Naive B cell (primary cell): Measurements from ENCODE around the gene DUSP16. TPM values are rescaled to one million over a fixed set of nuclear protein-coding genes. Genes with fewer than 3 reads are reported as not detected.
A peak's percentile ranks its signal among the peaks of the same experiment; 100 is the strongest.
"Not testable (repeated sequence)": the region's sequence is repeated elsewhere in the genome, so short reads cannot be mapped to it uniquely, and the experiment has no call there.

ENCODE experiments used
- ATAC-seq, 2 donors: fragments of 150-1000 bp; cut with Tn5 transposase; 2 replicates each; pipeline ENCODE4 v1.10.0; 2021; ENCODE audit warnings: low read depth in 2 of 2, mild to moderate bottlenecking in 2 of 2, moderate library complexity in 2 of 2
- DNase-seq: peaks from one replicate; pipeline ENCODE4 v3.0.0; 2022
- H3K27ac Mint-ChIP-seq, 6 donors: one replicate each; pipeline ENCODE4 v1.8.0; 2020 to 2022; ENCODE audit warnings: mild to moderate bottlenecking in 6 of 6, mixed read lengths in 6 of 6, moderate library complexity in 5 of 6, inconsistent platforms in 2 of 6
- H3K27me3 Mint-ChIP-seq, 3 donors: one replicate each; pipeline ENCODE4 v1.8.0; 2021 to 2022; ENCODE audit warnings: mixed read lengths in 3 of 3, mild to moderate bottlenecking in 1 of 3
- H3K36me3 Mint-ChIP-seq, 2 donors: one replicate each; pipeline ENCODE4 v1.8.0; 2020 to 2022; ENCODE audit warnings: mixed read lengths in 2 of 2, inconsistent platforms in 1 of 2, mild to moderate bottlenecking in 1 of 2
- H3K4me1 Mint-ChIP-seq, 3 donors: one replicate each; pipeline ENCODE4 v1.8.0; 2020 to 2022; ENCODE audit warnings: mixed read lengths in 3 of 3, inconsistent platforms in 1 of 3, mild to moderate bottlenecking in 1 of 3, moderate library complexity in 1 of 3
- H3K4me3 Mint-ChIP-seq, 8 donors: one replicate each; pipeline ENCODE4 v1.8.0; 2020 to 2022; ENCODE audit warnings: mild to moderate bottlenecking in 8 of 8, mixed read lengths in 8 of 8, moderate library complexity in 8 of 8, inconsistent platforms in 2 of 8
- H3K9me3 Mint-ChIP-seq, 7 donors: one replicate each; pipeline ENCODE4 v1.8.0; 2020 to 2022; ENCODE audit warnings: mixed read lengths in 7 of 7, mild to moderate bottlenecking in 5 of 7, inconsistent platforms in 2 of 7, moderate library complexity in 1 of 7
- polyA plus RNA-seq, 6 donors: library from polyadenylated mRNA; unstranded; fragments of 300-500 nt; fragmentation: Illumina TruSeq; gene quantifications; one replicate each; pipeline ENCODE4 v1.2.3, GENCODE V29; 2021; ENCODE audit warnings: low read depth in 6 of 6

The DUSP16 gene
- polyA plus RNA-seq, result under 1 TPM in 4 of 6 donors, not detected in 2; 0.26 to 0.90 (median 0.36) TPM

- Mint-ChIP-seq H3K27ac (peak within 1 kb of the TSS; percentile 90 to 99 (median 95)), H3K36me3 (no peaks in the 10 kb centered on the region), H3K4me1 (peaks cover 6 to 13% (median 12%) of the 10 kb centered on the region in 3 donors), H3K4me3 (peak within 1 kb of the TSS; percentile 87 to 95 (median 91)), H3K27me3 (peaks cover 6 to 17% (median 9%) of the 10 kb centered on the region in 3 donors), H3K9me3 (peaks cover 0 to 2% (median 0%) of the 10 kb centered on the region in 7 donors)
- DNase-seq (peak; percentile 78), ATAC-seq (peak; percentile 72 to 75)
These were observed at the start of gene DUSP16 for GRCh38 chr12:12562585-12563261. Gene DUSP16 (minus strand): TSS chr12:12562863. CDS start chr12:12521098, 41,765 bp downstream.

- peak overlapping the region; percentile 94 to 97 (median 96) for H3K4me3 Mint-ChIP-seq
- H3K27me3 Mint-ChIP-seq, result no peaks in the 10 kb centered on the region
- DNase-seq, result no peak
- ATAC-seq, result no peak
- H3K9me3 Mint-ChIP-seq, result no peaks in the 10 kb centered on the region
- peaks cover 23 to 50% (median 49%) of the 10 kb centered on the region in 3 donors for H3K4me1 Mint-ChIP-seq
- H3K36me3 Mint-ChIP-seq, result peaks cover 0 to 5% of the 10 kb centered on the region in 2 donors
- H3K27ac Mint-ChIP-seq, result peak overlapping the region; percentile 96 to 99 (median 97)
These were observed 49.7 kb upstream of the DUSP16 start for GRCh38 chr12:12612358-12612757.

- no peaks in the 10 kb centered on the region for H3K9me3 Mint-ChIP-seq
- peaks cover 21 to 47% (median 43%) of the 10 kb centered on the region in 3 donors for H3K4me1 Mint-ChIP-seq
- H3K27ac Mint-ChIP-seq, result peak within 1 kb of the TSS; percentile 96 to 99 (median 97)
- peaks cover 0 to 5% of the 10 kb centered on the region in 2 donors for H3K36me3 Mint-ChIP-seq
- ATAC-seq (peak; percentile 89), DNase-seq (peak; percentile 88)
- H3K27me3 Mint-ChIP-seq, result no peaks in the 10 kb centered on the region
- peak within 1 kb of the TSS; percentile 94 to 97 (median 96) for H3K4me3 Mint-ChIP-seq
These were observed 49.0 kb upstream of the DUSP16 start, which contains the start of gene CREBL2 for GRCh38 chr12:12611512-12612306. Gene CREBL2 (plus strand): TSS chr12:12611876. CDS start chr12:12612173, 297 bp downstream.

- Mint-ChIP-seq H3K9me3 (no peaks in the 10 kb centered on the region), H3K36me3 (peaks cover 0 to 5% of the 10 kb centered on the region in 2 donors), H3K27ac (peak overlapping the region; percentile 96 to 99 (median 97)), H3K4me3 (peak overlapping the region; percentile 94 to 97 (median 96)), H3K27me3 (no peaks in the 10 kb centered on the region), H3K4me1 (peaks cover 18 to 43% (median 39%) of the 10 kb centered on the region in 3 donors)
- DNase-seq (no peak), ATAC-seq (no peak)
These were observed 48.0 kb upstream of the DUSP16 start for GRCh38 chr12:12610711-12611110.

GRCh38 chr12:12609692-12610091, 47.0 kb upstream of the DUSP16 start:
- Mint-ChIP-seq H3K27me3 (no peaks in the 10 kb centered on the region), H3K27ac (no peak overlapping the region), H3K4me1 (peaks cover 18 to 37% (median 36%) of the 10 kb centered on the region in 3 donors), H3K4me3 (peak overlapping the region in 1 of 8 donors; percentile 26), H3K9me3 (no peaks in the 10 kb centered on the region), H3K36me3 (peaks cover 0 to 5% of the 10 kb centered on the region in 2 donors)
- no peak for DNase-seq
- no peak for ATAC-seq

GRCh38 chr12:12608557-12608957, 45.9 kb upstream of the DUSP16 start:
- peaks cover 17 to 32% (median 30%) of the 10 kb centered on the region in 3 donors for H3K4me1 Mint-ChIP-seq
- ATAC-seq (no peak), DNase-seq (no peak)
- H3K36me3 Mint-ChIP-seq, result peaks cover 0 to 1% of the 10 kb centered on the region in 2 donors
- H3K9me3 Mint-ChIP-seq, result no peaks in the 10 kb centered on the region
- H3K27ac Mint-ChIP-seq, result peak overlapping the region in 1 of 6 donors; percentile 2
- peak overlapping the region in 1 of 8 donors; percentile 77 for H3K4me3 Mint-ChIP-seq
- H3K27me3 Mint-ChIP-seq, result no peaks in the 10 kb centered on the region

GRCh38 chr12:12606781-12607589, 44.3 kb upstream of the DUSP16 start:
- Mint-ChIP-seq H3K4me3 (no peak overlapping the region), H3K4me1 (peaks cover 4 to 16% (median 14%) of the 10 kb centered on the region in 3 donors)
- DNase-seq, result no peak

GRCh38 chr12:12604740-12605139, 42.1 kb upstream of the DUSP16 start:
- Mint-ChIP-seq H3K27ac (no peak overlapping the region), H3K36me3 (no peaks in the 10 kb centered on the region), H3K4me3 (no peak overlapping the region), H3K27me3 (peaks cover 0 to 12% (median 9%) of the 10 kb centered on the region in 3 donors), H3K4me1 (no peaks in the 10 kb centered on the region), H3K9me3 (no peaks in the 10 kb centered on the region)
- DNase-seq, result no peak
- ATAC-seq, result no peak

More at GRCh38 chr12:12606781-12607589, 44.3 kb upstream of the DUSP16 start:
- H3K27me3 Mint-ChIP-seq, result no peaks in the 10 kb centered on the region
- H3K9me3 Mint-ChIP-seq, result no peaks in the 10 kb centered on the region
- ATAC-seq, result no peak
- no peak overlapping the region for H3K27ac Mint-ChIP-seq
- no peaks in the 10 kb centered on the region for H3K36me3 Mint-ChIP-seq

GRCh38 chr12:12600659-12601058, 38.0 kb upstream of the DUSP16 start:
- Mint-ChIP-seq H3K9me3 (peaks cover 0 to 4% (median 2%) of the 10 kb centered on the region in 7 donors), H3K27ac (no peak overlapping the region), H3K27me3 (peaks cover 0 to 17% (median 16%) of the 10 kb centered on the region in 3 donors), H3K4me1 (no peaks in the 10 kb centered on the region), H3K4me3 (no peak overlapping the region), H3K36me3 (peaks cover 0 to 11% of the 10 kb centered on the region in 2 donors)
- ATAC-seq, result no peak
- DNase-seq, result no peak

GRCh38 chr12:12599750-12600643, 37.3 kb upstream of the DUSP16 start:
- Mint-ChIP-seq H3K27me3 (peaks cover 0 to 19% (median 18%) of the 10 kb centered on the region in 3 donors), H3K36me3 (peaks cover 0 to 13% of the 10 kb centered on the region in 2 donors), H3K9me3 (peaks cover 0 to 5% (median 2%) of the 10 kb centered on the region in 7 donors), H3K4me1 (no peaks in the 10 kb centered on the region), H3K27ac (no peak overlapping the region), H3K4me3 (no peak overlapping the region)
- no peak for DNase-seq
- no peak for ATAC-seq

GRCh38 chr12:12598864-12599263, 36.2 kb upstream of the DUSP16 start:
- Mint-ChIP-seq H3K4me3 (no peak overlapping the region), H3K4me1 (no peaks in the 10 kb centered on the region), H3K27ac (peak overlapping the region in 1 of 6 donors; percentile 34), H3K36me3 (peaks cover 0 to 13% of the 10 kb centered on the region in 2 donors), H3K27me3 (peaks cover 0 to 23% (median 18%) of the 10 kb centered on the region in 3 donors), H3K9me3 (peaks cover 0 to 5% (median 2%) of the 10 kb centered on the region in 7 donors)
- ATAC-seq (no peak), DNase-seq (no peak)

- not testable (repeated sequence) for ATAC-seq, H3K9me3 Mint-ChIP-seq, H3K4me1 Mint-ChIP-seq, H3K4me3 Mint-ChIP-seq, DNase-seq
- peak overlapping the region in 1 of 6 donors; percentile 44 for H3K27ac Mint-ChIP-seq
- H3K27me3 Mint-ChIP-seq, result peaks cover 5 to 29% (median 18%) of the 10 kb centered on the region in 3 donors
- peaks cover 0 to 13% of the 10 kb centered on the region in 2 donors for H3K36me3 Mint-ChIP-seq
These were observed 33.9 kb upstream of the DUSP16 start for GRCh38 chr12:12596598-12596997.
